ENCODE results near the gene CATSPERD. TPM values are rescaled to one million over a fixed set of nuclear protein-coding genes. Genes with fewer than 3 reads are reported as not detected.

CATSPERD gene
- total and polyA plus RNA-seq, 2 of the 4 experiments (the other 2 are of a cell fraction): not detected

- intact Hi-C loops (cut with micrococcal nuclease) (no loop called here), in situ Hi-C loops (cut with MboI; ENCODE audit: low sequenced_read_pairs) (no loop called here)
- WGBS, 2 experiments (ENCODE audit: extremely low coverage in 2 of 2, insufficient read length in 1 of 2): 91 to 100% methylated on average over 1 to 3 of the region's 5 CpGs
Measured at GRCh38 chr19:5762608-5763217, 42.3 kb downstream of the CATSPERD start.

More at GRCh38 chr19:5762608-5763217, 42.3 kb downstream of the CATSPERD start:
- H2BK120ac ChIP-seq (ENCODE audit: low read depth, low read length): no peak overlapping the region
- no peak overlapping the region for H2AK9ac ChIP-seq (replicated peaks; ENCODE audit: low read depth, low read length, poor library complexity)
- POLR2A ChIA-PET (ENCODE audit: unreplicated experiment): no interaction called here
- no peak overlapping the region for H2BK15ac ChIP-seq (ENCODE audit: low read depth, low read length)
- H3K4me1 ChIP-seq (ENCODE audit: control insufficient read depth, insufficient read depth, low read length): no peaks in the 10 kb centered on the region
- no peak overlapping the region for H4K5ac ChIP-seq (ENCODE audit: low read depth, low read length)
- H3K27ac ChIP-seq (ENCODE audit: insufficient read depth, low read length): no peak overlapping the region
- no peaks in the 10 kb centered on the region for H3K79me1 ChIP-seq (ENCODE audit: low read depth in 1 of 2, low read length in 2 of 2)
- H4K8ac ChIP-seq (ENCODE audit: low read depth in 2 of 2, low read length in 2 of 2): no peak overlapping the region
- no peak overlapping the region for H3K14ac ChIP-seq (replicated peaks; ENCODE audit: low read depth, low read length)
- H3K9me3 ChIP-seq (ENCODE audit: control insufficient read depth, insufficient read depth, low read length): 0 out of 2 replicates have a peak, but pooled peaks cover 3% of the 10 kb centered on the region
- DNase-seq (no peak), ATAC-seq (ENCODE audit: low read depth) (no peak)
- no peaks in the 10 kb centered on the region for H4K20me1 ChIP-seq (ENCODE audit: insufficient read depth, low read length)
- no peaks in the 10 kb centered on the region for H3K27me3 ChIP-seq (ENCODE audit: control insufficient read depth, insufficient read depth, low read length)
- CTCF ChIA-PET: no interaction called here
- no peaks in the 10 kb centered on the region for H3K36me3 ChIP-seq (ENCODE audit: control insufficient read depth, insufficient read depth, low read length)
- dilution Hi-C loops (cut with HindIII; ENCODE audit: low sequenced_read_pairs, unreplicated experiment): no loop called here
- H2BK20ac ChIP-seq (ENCODE audit: low read depth, low read length): no peak overlapping the region
- no peak overlapping the region for H3K56ac ChIP-seq (ENCODE audit: extremely low read depth, insufficient read depth, low read length)
- no TSS peak for BruUV-seq (replicated peaks)
- no peak overlapping the region for H3K9ac ChIP-seq (ENCODE audit: low read depth, low read length)
- no peak for TF ChIP-seq MAFK (IDR thresholded peaks at IDR 0.05; ENCODE audit: low read depth, low read length)
- no peak for TF ChIP-seq MAZ (IDR thresholded peaks at IDR 0.05; ENCODE audit: borderline replicate concordance, low read depth, low read length)
- TF ChIP-seq, protein P1, sequence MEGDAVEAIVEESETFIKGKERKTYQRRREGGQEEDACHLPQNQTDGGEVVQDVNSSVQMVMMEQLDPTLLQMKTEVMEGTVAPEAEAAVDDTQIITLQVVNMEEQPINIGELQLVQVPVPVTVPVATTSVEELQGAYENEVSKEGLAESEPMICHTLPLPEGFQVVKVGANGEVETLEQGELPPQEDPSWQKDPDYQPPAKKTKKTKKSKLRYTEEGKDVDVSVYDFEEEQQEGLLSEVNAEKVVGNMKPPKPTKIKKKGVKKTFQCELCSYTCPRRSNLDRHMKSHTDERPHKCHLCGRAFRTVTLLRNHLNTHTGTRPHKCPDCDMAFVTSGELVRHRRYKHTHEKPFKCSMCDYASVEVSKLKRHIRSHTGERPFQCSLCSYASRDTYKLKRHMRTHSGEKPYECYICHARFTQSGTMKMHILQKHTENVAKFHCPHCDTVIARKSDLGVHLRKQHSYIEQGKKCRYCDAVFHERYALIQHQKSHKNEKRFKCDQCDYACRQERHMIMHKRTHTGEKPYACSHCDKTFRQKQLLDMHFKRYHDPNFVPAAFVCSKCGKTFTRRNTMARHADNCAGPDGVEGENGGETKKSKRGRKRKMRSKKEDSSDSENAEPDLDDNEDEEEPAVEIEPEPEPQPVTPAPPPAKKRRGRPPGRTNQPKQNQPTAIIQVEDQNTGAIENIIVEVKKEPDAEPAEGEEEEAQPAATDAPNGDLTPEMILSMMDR (conservative IDR thresholded peaks at IDR 0.05; ENCODE audit: low read depth, low read length): no peak
- TF ChIP-seq BHLHE40 (IDR thresholded peaks at IDR 0.05; ENCODE audit: low read depth, low read length): no peak
- TF ChIP-seq ELK1 (IDR thresholded peaks at IDR 0.05; ENCODE audit: borderline replicate concordance, low read depth, low read length): no peak
- TF ChIP-seq MXI1 (IDR thresholded peaks at IDR 0.05; ENCODE audit: borderline replicate concordance, low read depth, low read length): no peak
- no peak for TF ChIP-seq FOS (IDR thresholded peaks at IDR 0.05; ENCODE audit: low read depth, low read length)
- TF ChIP-seq NFE2L2 (IDR thresholded peaks at IDR 0.05; ENCODE audit: low read depth, low read length): no peak
- no peak for TF ChIP-seq CEBPB (IDR thresholded peaks at IDR 0.05; ENCODE audit: low read depth, low read length)
- TF ChIP-seq RAD21 (IDR thresholded peaks at IDR 0.05; ENCODE audit: low read length): no peak
- no peak for TF ChIP-seq USF2 (IDR thresholded peaks at IDR 0.05; ENCODE audit: low read depth, low read length)
- TF ChIP-seq POLR2A (IDR thresholded peaks at IDR 0.05; ENCODE audit: low read depth, low read length): no peak
- TF ChIP-seq CHD1 (IDR thresholded peaks at IDR 0.05; ENCODE audit: low read depth, low read length): no peak
- TF ChIP-seq SMC3 (IDR thresholded peaks at IDR 0.05; ENCODE audit: low read depth, low read length): no peak
- H3K18ac ChIP-seq (ENCODE audit: low read depth, low read length): no peak overlapping the region
- H3K4me3 ChIP-seq (ENCODE audit: insufficient read depth, low read depth, low read length): no peak overlapping the region
- no peak overlapping the region for H2AFZ ChIP-seq (replicated peaks; ENCODE audit: low read length, poor library complexity)
- H3K4me2 ChIP-seq (ENCODE audit: low read depth, low read length): no peak overlapping the region
- no peak overlapping the region for H3K23ac ChIP-seq (ENCODE audit: low read depth, low read length)
- H2BK5ac ChIP-seq (ENCODE audit: low read depth, low read length, poor library complexity, severe bottlenecking): peak overlapping the region; percentile 50
- H2AK5ac ChIP-seq (ENCODE audit: low read depth, low read length): no peak overlapping the region
- no peak overlapping the region for H4K91ac ChIP-seq (ENCODE audit: insufficient read depth, low read depth, low read length)
- no peaks in the 10 kb centered on the region for H3K9me1 ChIP-seq (ENCODE audit: insufficient read depth, low read length)
- H3K4ac ChIP-seq (ENCODE audit: low read depth, low read length): no peak overlapping the region
